DMS153 (cell line): ENCODE results near the gene CYSTM1.

ENCODE experiments used
- DNase-seq: peaks from one replicate; lab custom pipeline; 2025; lab: John Stamatoyannopoulos, UW

CYSTM1 gene

GRCh38 chr5:140236891-140237598 is 62.1 kb downstream of the CYSTM1 start:
- DNase-seq, result no peak

GRCh38 chr5:140238756-140239155 is 63.8 kb downstream of the CYSTM1 start:
- no peak for DNase-seq

DNA sequence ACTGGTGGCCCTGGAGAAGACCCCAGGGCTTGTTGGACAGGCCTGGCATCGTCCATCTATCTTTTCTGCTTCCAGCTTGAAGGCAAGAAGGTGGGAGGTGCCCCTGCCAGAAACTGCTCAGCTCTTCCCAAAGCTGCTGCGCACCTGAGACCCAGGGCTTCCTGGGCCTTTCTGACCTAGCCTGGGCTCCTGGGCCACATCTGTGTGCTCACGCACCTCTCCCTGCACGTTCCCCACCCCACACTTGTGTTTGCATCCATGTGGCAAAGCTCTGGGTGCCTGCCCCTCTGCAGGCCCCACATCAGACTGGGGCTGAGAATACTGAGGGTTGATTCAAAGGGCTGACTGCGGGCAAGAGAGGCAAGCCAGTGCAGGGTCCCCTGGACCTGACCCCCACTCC is 64.5 kb downstream of the CYSTM1 start:
- DNase-seq, result no peak

- no peak for DNase-seq
Measured at GRCh38 chr5:140239939-140240700, 65.1 kb downstream of the CYSTM1 start.

- DNase-seq, result peak; percentile 66
Measured at GRCh38 chr5:140240987-140241706, 66.2 kb downstream of the CYSTM1 start.

GRCh38 chr5:140242099-140242498 is 67.1 kb downstream of the CYSTM1 start:
- DNase-seq, result no peak

DNA sequence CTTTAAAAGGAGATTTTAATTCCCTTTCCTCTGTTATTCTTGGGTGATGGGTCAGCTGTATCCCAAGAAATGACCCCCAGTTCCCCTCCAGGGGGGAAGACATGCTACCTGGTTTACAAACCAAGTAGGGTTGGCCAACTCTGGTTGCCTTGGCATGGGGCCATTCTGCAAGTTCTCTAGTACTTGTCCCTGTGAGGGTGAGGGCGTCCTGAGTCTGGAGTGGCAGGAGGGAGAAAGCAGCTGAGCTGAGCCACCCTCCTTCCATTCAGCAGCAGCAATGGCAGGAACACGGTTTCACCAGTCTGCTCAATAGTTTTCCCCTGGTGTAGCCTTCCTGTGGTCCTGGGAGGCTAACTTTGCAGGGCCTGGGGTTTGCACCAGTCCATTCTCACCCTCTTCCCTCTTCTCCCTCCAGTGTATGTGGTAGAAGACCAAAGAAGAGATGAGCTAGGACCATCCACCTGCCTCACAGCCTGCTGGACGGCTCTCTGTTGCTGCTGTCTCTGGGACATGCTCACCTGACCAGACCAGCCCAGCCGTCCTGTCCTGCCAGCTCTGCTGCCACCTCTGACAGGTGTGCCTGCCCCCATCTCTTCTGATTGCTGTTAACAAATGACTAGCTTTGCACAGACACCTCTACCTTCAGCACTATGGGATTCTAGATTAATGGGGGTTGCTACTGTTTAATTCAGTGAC is 68.0 kb downstream of the CYSTM1 start:
- DNase-seq, result no peak

DNA sequence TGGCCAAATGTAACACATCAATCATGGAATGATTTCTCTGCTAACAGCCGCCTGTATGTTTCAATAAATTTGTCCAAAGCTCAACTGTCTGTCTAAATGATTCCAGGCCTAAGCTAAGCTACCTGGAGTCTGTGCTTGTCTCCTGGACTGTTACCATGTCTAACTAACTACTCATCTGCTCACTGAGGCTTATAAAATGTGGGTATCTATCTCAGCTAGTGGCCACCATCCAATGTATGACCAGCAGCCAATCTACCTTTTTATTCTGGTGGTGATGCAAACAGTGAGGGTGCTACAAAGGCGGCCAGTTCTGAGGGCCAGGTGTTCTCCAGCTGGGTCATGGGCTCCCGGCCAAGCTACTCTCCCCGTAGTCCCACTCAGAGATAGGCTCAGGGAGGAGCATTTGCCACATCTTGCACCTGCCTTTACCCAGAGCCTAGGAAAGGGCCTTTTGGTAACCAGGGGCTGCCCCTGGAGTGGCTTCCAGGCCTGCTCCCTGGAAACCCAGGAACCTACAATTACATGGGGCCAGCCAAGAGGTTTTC is 68.8 kb downstream of the CYSTM1 start:
- peak; percentile 61 for DNase-seq

GRCh38 chr5:140244525-140245025 is 69.6 kb downstream of the CYSTM1 start:
- DNase-seq, result peak; percentile 46

DNA sequence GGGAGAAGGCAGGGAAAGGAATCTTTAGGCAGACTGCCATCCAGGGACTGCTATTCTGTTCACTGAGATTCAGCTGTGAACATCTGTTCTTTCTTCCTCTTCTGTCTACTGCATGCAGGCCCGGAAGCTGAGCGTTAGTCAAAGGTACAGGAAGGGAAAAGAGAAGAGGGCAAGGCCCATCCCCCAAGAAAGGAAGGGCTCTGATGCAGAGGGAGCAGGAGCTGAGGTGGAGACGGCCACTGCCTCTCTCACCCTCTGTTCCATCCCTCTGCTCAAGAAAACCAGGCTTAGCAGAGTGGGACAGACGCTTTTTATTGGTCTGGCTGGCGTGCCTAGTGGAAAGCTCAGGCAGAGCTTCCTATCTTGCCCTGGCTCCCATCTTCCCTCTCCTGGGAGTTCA is 70.4 kb downstream of the CYSTM1 start:
- DNase-seq, result no peak

- no peak for DNase-seq
Measured at GRCh38 chr5:140245926-140246325, 70.9 kb downstream of the CYSTM1 start.

- DNase-seq, result no peak
Measured at GRCh38 chr5:140246378-140247122, 71.6 kb downstream of the CYSTM1 start.

- DNase-seq, result no peak
Measured at GRCh38 chr5:140248414-140248813, 73.4 kb downstream of the CYSTM1 start.

DNA sequence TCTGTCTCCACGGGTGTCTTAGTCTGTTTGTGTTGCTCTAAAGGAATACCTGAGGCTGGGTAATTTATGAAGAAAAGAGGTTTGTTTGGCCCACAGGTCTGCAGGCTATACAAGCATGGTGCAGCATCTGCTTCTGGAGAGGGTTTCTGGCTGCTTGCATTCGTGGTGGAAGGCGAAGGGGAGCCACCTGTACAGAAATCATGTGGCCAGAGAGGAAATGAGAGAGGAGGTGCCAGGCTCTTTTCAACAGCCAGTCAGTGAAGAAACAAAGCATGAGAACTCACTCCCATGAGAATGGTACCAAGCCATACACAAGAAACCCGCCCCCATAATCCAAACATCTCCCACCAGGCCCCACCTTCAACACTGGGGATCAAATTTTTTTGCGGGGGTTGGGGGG is 74.5 kb downstream of the CYSTM1 start:
- DNase-seq, result no peak

GRCh38 chr5:140250386-140250785 is 75.4 kb downstream of the CYSTM1 start:
- DNase-seq, result no peak

GRCh38 chr5:140251527-140251973 is 76.6 kb downstream of the CYSTM1 start:
- no peak for DNase-seq

DNA sequence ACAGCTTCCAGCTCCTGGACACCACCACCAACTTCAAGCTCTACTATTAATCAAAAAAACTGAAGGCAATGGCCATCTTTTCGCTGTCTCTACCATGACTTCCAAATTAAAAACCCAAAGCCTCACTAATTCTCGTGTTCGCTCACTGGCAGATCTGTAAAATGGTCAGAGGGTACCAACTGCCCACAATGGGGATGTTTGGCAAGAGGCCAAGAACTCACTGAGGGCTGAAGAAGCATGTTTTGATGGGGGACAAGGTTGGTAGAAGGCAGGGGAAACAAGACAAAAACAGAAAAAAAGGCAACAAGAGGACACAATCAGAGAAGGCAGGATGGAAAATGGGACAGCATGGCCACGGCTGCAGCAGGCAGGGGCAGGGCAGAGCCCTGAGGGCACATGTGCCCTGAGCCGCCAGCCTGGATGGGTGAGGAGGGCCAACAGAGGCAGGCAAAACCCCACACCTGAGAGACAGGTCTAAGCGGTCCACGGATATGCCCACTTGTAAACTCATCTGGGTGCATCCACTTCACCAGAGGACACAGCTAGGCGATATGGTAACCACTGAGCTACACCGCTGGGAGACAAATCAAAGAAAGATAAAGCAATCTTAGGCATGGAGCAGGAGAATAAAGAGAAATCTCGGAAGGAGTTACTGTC is 77.6 kb downstream of the CYSTM1 start:
- no peak for DNase-seq

GRCh38 chr5:140253985-140254384 is 79.0 kb downstream of the CYSTM1 start:
- DNase-seq, result peak; percentile 22

GRCh38 chr5:140255460-140256157 is 80.6 kb downstream of the CYSTM1 start:
- DNase-seq, result no peak

DNA sequence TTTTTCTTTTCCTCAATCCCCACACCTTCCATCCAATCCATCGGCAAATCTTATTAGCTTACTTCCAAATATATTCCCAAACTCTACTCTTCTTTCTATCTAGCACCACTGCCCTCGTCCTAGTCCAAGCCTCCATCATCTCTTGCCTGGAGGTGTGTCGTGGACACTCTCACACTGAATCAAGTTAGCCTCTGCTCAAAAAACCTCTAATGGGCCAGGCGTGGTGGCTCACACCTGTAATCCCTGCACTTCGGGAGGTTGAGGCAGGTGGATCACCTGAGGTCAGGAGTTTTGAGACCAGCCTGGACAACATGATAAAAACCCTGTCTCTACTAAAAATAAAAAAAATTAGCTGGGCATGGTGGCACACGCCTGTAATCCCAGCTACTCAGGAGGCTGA is 81.7 kb downstream of the CYSTM1 start:
- no peak for DNase-seq
